ENCODE results near the gene TMEM219. TPM values are rescaled to one million over a fixed set of nuclear protein-coding genes. Genes with fewer than 3 reads are reported as not detected.

The TMEM219 gene
- total RNA-seq, 6 donors from 2014 or later: 95.4 to 187 (median 139) TPM

- Histone ChIP-seq H3K27me3 (no peaks in the 10 kb centered on the region), H3K9me3 (no peaks in the 10 kb centered on the region), H3K36me3 (peaks cover 19 to 41% (median 28%) of the 10 kb centered on the region in 4 donors), H3K27ac (peak overlapping the region; percentile 93 to 98 (median 96)), H3K4me1 (peaks cover 31 to 55% (median 48%) of the 10 kb centered on the region in 4 donors), H3K4me3 (peak overlapping the region; percentile 68 to 98 (median 97))
- DNase-seq (no peak), ATAC-seq (ENCODE audit: low FRiP score in 2 of 2) (no peak)
- 53 to 61% methylated on average over 5 of the region's 5 CpGs for WGBS, 2 donors
- TF ChIP-seq POLR2A (IDR thresholded peaks at IDR 0.05): no peak
- TF ChIP-seq CTCF (IDR thresholded peaks at IDR 0.05): no peak
- TF ChIP-seq EP300 (IDR thresholded peaks at IDR 0.05): no peak
- TF ChIP-seq POLR2AphosphoS5 (IDR thresholded peaks at IDR 0.05): no peak
Measured at GRCh38 chr16:29975134-29975538, 13.3 kb downstream of the TMEM219 start.

- peaks cover 31 to 55% (median 49%) of the 10 kb centered on the region in 4 donors for H3K4me1 ChIP-seq
- DNase-seq (no peak), ATAC-seq (ENCODE audit: low FRiP score in 2 of 2) (no peak)
- no peaks in the 10 kb centered on the region for H3K9me3 ChIP-seq
- no peaks in the 10 kb centered on the region for H3K27me3 ChIP-seq
- WGBS, 2 donors: 8 to 20% methylated on average over 6 of the region's 6 CpGs
- peak overlapping the region in 3 of 4 donors; percentile 68 to 98 (median 96) for H3K4me3 ChIP-seq
- H3K36me3 ChIP-seq: peaks cover 27 to 44% (median 36%) of the 10 kb centered on the region in 4 donors
- peak overlapping the region; percentile 93 to 98 (median 96) for H3K27ac ChIP-seq
- TF ChIP-seq EP300 (IDR thresholded peaks at IDR 0.05): no peak
- no peak for TF ChIP-seq CTCF (IDR thresholded peaks at IDR 0.05)
- no peak for TF ChIP-seq POLR2AphosphoS5 (IDR thresholded peaks at IDR 0.05)
Measured at GRCh38 chr16:29975811-29976511, 14.1 kb downstream of the TMEM219 start.

- DNase-seq (no peak), ATAC-seq (ENCODE audit: low FRiP score in 2 of 2) (no peak)
- H3K36me3 ChIP-seq: peaks cover 40 to 52% (median 43%) of the 10 kb centered on the region in 4 donors
- peak overlapping the region; percentile 93 to 98 (median 96) for H3K27ac ChIP-seq
- WGBS, 2 donors: 61 to 70% methylated on average over 7 to 9 of the region's 9 CpGs
- H3K27me3 ChIP-seq: no peaks in the 10 kb centered on the region
- H3K9me3 ChIP-seq: no peaks in the 10 kb centered on the region
- peak overlapping the region in 3 of 4 donors; percentile 68 to 98 (median 96) for H3K4me3 ChIP-seq
- peaks cover 31 to 55% (median 49%) of the 10 kb centered on the region in 4 donors for H3K4me1 ChIP-seq
- TF ChIP-seq POLR2AphosphoS5 (IDR thresholded peaks at IDR 0.05): peak; percentile 35 to 52
- no peak for TF ChIP-seq CTCF (IDR thresholded peaks at IDR 0.05)
- no peak for TF ChIP-seq POLR2A (IDR thresholded peaks at IDR 0.05)
Measured at GRCh38 chr16:29977063-29977825, 15.4 kb downstream of the TMEM219 start.

- DNase-seq: no peak
- H3K9me3 ChIP-seq: no peaks in the 10 kb centered on the region
- TF ChIP-seq POLR2AphosphoS5 (IDR thresholded peaks at IDR 0.05) (no peak), CTCF (IDR thresholded peaks at IDR 0.05) (no peak), POLR2A (IDR thresholded peaks at IDR 0.05) (no peak), EP300 (IDR thresholded peaks at IDR 0.05) (no peak)
- peaks cover 48 to 57% (median 51%) of the 10 kb centered on the region in 4 donors for H3K36me3 ChIP-seq
- ATAC-seq (ENCODE audit: low FRiP score in 2 of 2): no peak
- H3K27ac ChIP-seq: peak overlapping the region; percentile 93 to 98 (median 96)
- no peaks in the 10 kb centered on the region for H3K27me3 ChIP-seq
- WGBS, 2 donors: 91 to 95% methylated on average over 9 of the region's 9 CpGs
- H3K4me1 ChIP-seq: peaks cover 29 to 57% (median 49%) of the 10 kb centered on the region in 4 donors
- peak overlapping the region in 1 of 4 donors; percentile 68 for H3K4me3 ChIP-seq
Measured at GRCh38 chr16:29978081-29978480, 16.2 kb downstream of the TMEM219 start.
